NT2/D1 (cell line): ENCODE measurements around the gene ANKRD13A.

Experiments
- DNase-seq: peaks from one replicate; pipeline ENCODE4 v3.0.0-alpha.2; 2011; ENCODE audit warnings: low read depth, low spot score
- H3K27me3 ChIP-seq: 2 replicates; pipeline ENCODE4 v1.6.0; 2011; ENCODE audit warnings: mild to moderate bottlenecking; ENCODE audit not compliant: insufficient read length, insufficient read depth
- H3K36me3 ChIP-seq: 2 replicates; pipeline ENCODE4 v1.6.1; 2011; ENCODE audit warnings: mild to moderate bottlenecking, low read length, mixed read lengths; ENCODE audit not compliant: insufficient read depth, insufficient read length
- H3K4me1 ChIP-seq: 2 replicates; pipeline ENCODE4 v1.5.1; 2011; ENCODE audit not compliant: insufficient read depth, insufficient read length
- H3K4me3 ChIP-seq: 2 replicates; pipeline ENCODE4 v1.5.1; 2011; ENCODE audit warnings: low read depth; ENCODE audit not compliant: insufficient read length
- H3K9ac ChIP-seq: 2 replicates; pipeline ENCODE4 v1.6.0; 2011; ENCODE audit warnings: low read depth; ENCODE audit not compliant: insufficient read length
- H3K9me3 ChIP-seq: 2 replicates; pipeline ENCODE4 v1.5.1; 2011; ENCODE audit warnings: mild to moderate bottlenecking, low read length; ENCODE audit not compliant: insufficient read depth
- SUZ12 ChIP-seq: IDR thresholded peaks from 2 replicates; pipeline ENCODE4 v1.6.1; 2011; ENCODE audit not compliant: insufficient read length, insufficient read depth; ENCODE audit errors: extremely low read depth
- YY1 ChIP-seq: IDR thresholded peaks from 2 replicates; pipeline ENCODE4 v1.6.1; 2011; ENCODE audit not compliant: insufficient read length, insufficient read depth
- ZNF274 ChIP-seq: IDR thresholded peaks from 2 replicates; pipeline ENCODE4 v1.6.1; 2011; ENCODE audit warnings: mild to moderate bottlenecking, low read depth, low read length

The ANKRD13A gene

GRCh38 chr12:109994401-109995175 lies 4.6 kb upstream of the ANKRD13A start:
- Histone ChIP-seq H3K4me1 (no peaks in the 10 kb centered on the region), H3K4me3 (peak overlapping the region; percentile 86), H3K9ac (no peak overlapping the region), H3K9me3 (no peaks in the 10 kb centered on the region), H3K27me3 (peaks cover 4% of the 10 kb centered on the region), H3K36me3 (peaks cover 17% of the 10 kb centered on the region)
- no peak for DNase-seq
- TF ChIP-seq ZNF274, result no peak
- TF ChIP-seq SUZ12, result no peak
- TF ChIP-seq YY1, result no peak

GRCh38 chr12:109995361-109995685 lies 3.9 kb upstream of the ANKRD13A start:
- H3K4me3 ChIP-seq, result peak overlapping the region; percentile 86
- no peak for DNase-seq
- H3K9me3 ChIP-seq, result no peaks in the 10 kb centered on the region
- no peaks in the 10 kb centered on the region for H3K4me1 ChIP-seq
- peak overlapping the region; percentile 91 for H3K9ac ChIP-seq
- H3K36me3 ChIP-seq, result peaks cover 10% of the 10 kb centered on the region
- TF ChIP-seq ZNF274 (no peak), SUZ12 (no peak), YY1 (no peak)
- H3K27me3 ChIP-seq, result peaks cover 12% of the 10 kb centered on the region

GRCh38 chr12:109995686-109996482 lies 3.3 kb upstream of the ANKRD13A start, which contains the start of gene GIT2:
Gene GIT2, minus strand, starts transcription at chr12:109996368. Its CDS starts 144 bp downstream, at chr12:109996224.
- TF ChIP-seq YY1, result peak; percentile 97
- TF ChIP-seq ZNF274, result no peak
- peaks cover 4% of the 10 kb centered on the region for H3K36me3 ChIP-seq
- no peaks in the 10 kb centered on the region for H3K4me1 ChIP-seq
- H3K27me3 ChIP-seq, result peaks cover 15% of the 10 kb centered on the region
- H3K9me3 ChIP-seq, result no peaks in the 10 kb centered on the region
- DNase-seq, result peak; percentile 94
- peak within 1 kb of the TSS; percentile 86 for H3K4me3 ChIP-seq
- peak within 1 kb of the TSS; percentile 91 for H3K9ac ChIP-seq

GRCh38 chr12:109996483-109996853 lies 2.8 kb upstream of the ANKRD13A start:
- H3K4me1 ChIP-seq, result no peaks in the 10 kb centered on the region

GRCh38 chr12:109997393-109997792 lies 1.8 kb upstream of the ANKRD13A start:
- Histone ChIP-seq H3K4me3 (no peak overlapping the region), H3K36me3 (peaks cover 3% of the 10 kb centered on the region), H3K27me3 (peaks cover 20% of the 10 kb centered on the region), H3K4me1 (no peaks in the 10 kb centered on the region), H3K9ac (no peak overlapping the region), H3K9me3 (no peaks in the 10 kb centered on the region)
- TF ChIP-seq SUZ12 (no peak), ZNF274 (no peak), YY1 (no peak)
- no peak for DNase-seq

More at GRCh38 chr12:109996483-109996853, 2.8 kb upstream of the ANKRD13A start:
- Histone ChIP-seq H3K36me3 (peaks cover 4% of the 10 kb centered on the region), H3K9me3 (no peaks in the 10 kb centered on the region), H3K27me3 (peaks cover 20% of the 10 kb centered on the region), H3K9ac (peak overlapping the region; percentile 91), H3K4me3 (peak overlapping the region; percentile 86)
- no peak for DNase-seq
- TF ChIP-seq ZNF274 (no peak), SUZ12 (no peak), YY1 (no peak)

- H3K27me3 ChIP-seq, result peaks cover 20% of the 10 kb centered on the region
- peak overlapping the region; percentile 78 for H3K4me3 ChIP-seq
- H3K36me3 ChIP-seq, result peaks cover 4% of the 10 kb centered on the region
- TF ChIP-seq YY1, result no peak
- no peak for TF ChIP-seq SUZ12
- no peak for TF ChIP-seq ZNF274
- no peak overlapping the region for H3K9ac ChIP-seq
- H3K4me1 ChIP-seq, result no peaks in the 10 kb centered on the region
- H3K9me3 ChIP-seq, result no peaks in the 10 kb centered on the region
- DNase-seq, result no peak
Measured at GRCh38 chr12:109998241-109998903, 858 bp upstream of the ANKRD13A start.

- Histone ChIP-seq H3K4me1 (no peaks in the 10 kb centered on the region), H3K4me3 (peak overlapping the region; percentile 78), H3K36me3 (peaks cover 7% of the 10 kb centered on the region), H3K9me3 (no peaks in the 10 kb centered on the region), H3K27me3 (peaks cover 20% of the 10 kb centered on the region), H3K9ac (peak overlapping the region; percentile 98)
- no peak for DNase-seq
- TF ChIP-seq YY1 (no peak), SUZ12 (peak; percentile 40)
Measured at GRCh38 chr12:109999649-109999971, 380 bp downstream of the ANKRD13A start.
